HG02588 (cell line): ENCODE results near the gene ADAMTS4.
A peak's percentile ranks its signal among the peaks of the same experiment; 100 is the strongest.

Experiments
- ATAC-seq: cut with Tn5 transposase; IDR thresholded peaks from one replicate; pipeline ENCODE4 v1.9.1; 2021; ENCODE audit warnings: mild to moderate bottlenecking, moderate library complexity; ENCODE audit not compliant: unreplicated experiment

The ADAMTS4 gene

GRCh38 chr1:161222175-161223019 lies 23.5 kb upstream of the ADAMTS4 start:
- no peak for ATAC-seq

DNA sequence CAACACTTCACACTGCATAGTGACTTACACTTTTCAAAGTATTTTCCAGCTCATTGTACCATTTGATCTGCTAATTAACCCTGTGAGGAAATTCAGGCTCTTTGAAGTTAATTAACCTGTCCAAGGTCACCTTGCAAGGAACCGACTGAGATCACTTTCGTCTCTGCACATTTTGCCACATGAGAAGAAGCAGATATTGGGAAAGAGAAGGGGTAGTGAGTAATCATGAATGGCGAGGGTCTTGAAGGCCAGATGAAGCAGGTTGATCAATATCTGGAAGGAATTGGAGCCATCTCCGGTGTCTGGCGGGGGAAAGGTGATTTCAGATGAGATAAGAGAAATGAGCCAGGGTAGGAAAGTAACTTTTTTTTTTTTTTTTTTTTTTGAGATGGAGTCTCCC lies 21.1 kb upstream of the ADAMTS4 start:
- ATAC-seq = no peak

- ATAC-seq = no peak
Measured at GRCh38 chr1:161219078-161219892, 20.4 kb upstream of the ADAMTS4 start.

DNA sequence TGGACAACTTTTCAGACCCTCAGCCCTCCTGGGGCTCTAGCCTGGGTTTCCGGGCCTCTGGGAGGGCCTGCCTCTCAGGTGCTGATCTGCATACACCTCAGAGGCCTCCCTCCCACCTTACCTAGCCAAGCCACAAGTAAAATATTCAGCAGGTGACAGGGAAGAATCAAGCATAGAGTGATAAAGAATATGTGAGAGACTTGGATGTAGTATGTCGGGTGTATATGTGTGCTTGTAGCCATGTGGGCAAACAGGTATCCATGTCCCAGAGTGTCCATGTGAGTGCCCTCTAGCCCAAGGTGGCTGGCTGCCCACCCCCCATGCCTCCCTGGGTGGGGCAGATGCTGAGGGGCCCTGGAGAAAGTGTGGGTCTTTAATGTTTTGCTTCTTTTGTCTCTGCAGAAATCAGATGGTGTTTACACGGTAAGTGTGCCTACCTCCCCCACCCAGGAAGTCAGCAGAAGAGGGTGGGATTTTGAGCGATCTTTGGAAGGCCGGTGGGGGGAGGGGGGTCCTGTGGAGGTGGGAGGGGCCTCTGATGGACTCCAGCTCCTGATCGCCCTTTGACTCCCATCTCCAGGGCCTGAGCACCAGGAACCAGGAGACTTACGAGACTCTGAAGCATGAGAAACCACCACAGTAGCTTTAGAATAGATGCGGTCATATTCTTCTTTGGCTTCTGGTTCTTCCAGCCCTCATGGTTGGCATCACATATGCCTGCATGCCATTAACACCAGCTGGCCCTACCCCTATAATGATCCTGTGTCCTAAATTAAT lies 19.6 kb upstream of the ADAMTS4 start:
- ATAC-seq = no peak

DNA sequence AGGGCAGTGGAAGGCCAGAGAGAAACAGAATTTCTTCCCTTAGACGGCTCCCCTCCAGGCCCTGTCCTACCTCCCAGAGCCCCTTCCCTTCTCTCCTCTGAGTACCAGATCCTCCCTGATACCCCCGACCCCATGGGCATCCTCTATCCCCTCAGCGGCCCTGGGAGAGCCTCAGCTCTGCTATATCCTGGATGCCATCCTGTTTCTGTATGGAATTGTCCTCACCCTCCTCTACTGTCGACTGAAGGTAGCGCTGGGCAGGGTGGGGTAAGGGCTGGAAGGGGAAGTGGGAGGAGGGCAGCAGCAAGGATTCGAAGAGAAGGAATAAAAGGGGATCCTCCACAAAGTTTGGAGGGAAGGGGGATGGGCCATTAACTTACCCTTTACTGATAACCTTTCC lies 19.0 kb upstream of the ADAMTS4 start:
- no peak for ATAC-seq

DNA sequence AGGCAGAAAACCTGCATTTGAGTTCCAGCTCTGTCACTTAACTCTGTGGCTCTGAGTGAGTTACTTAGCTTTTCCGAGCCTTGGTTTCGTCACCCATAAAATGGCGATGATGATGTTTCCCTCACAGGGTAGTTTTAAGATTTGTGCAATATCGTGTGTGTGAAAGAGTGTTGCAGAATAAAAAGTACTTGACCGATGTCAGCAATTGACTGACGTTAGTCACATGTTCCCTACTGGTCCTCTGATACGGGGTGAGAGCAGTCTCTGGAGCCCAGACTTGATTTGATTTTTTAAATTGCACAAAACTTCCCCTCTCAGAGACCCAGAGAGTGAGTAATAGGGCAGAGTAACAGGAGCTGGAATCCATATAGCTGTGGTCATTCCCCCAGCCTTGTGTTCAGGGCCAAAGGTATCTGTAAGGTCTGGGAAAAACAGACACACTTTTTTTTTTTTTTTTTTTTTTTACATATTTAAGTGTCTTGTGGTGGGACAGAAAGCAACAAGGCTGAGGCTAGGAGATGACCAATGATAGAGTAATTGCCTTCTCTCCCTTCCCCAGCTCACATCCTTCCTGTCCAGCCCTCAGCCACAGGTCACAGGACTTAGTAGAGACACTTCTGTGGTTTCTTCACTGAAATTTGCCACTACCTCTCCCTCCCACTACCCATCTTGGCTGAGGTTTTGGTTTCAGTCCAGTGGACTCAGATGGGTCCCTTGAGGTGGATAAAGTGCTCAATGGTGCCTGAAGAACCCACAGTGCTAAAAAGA lies 18.3 kb upstream of the ADAMTS4 start:
- ATAC-seq = peak; percentile 67

DNA sequence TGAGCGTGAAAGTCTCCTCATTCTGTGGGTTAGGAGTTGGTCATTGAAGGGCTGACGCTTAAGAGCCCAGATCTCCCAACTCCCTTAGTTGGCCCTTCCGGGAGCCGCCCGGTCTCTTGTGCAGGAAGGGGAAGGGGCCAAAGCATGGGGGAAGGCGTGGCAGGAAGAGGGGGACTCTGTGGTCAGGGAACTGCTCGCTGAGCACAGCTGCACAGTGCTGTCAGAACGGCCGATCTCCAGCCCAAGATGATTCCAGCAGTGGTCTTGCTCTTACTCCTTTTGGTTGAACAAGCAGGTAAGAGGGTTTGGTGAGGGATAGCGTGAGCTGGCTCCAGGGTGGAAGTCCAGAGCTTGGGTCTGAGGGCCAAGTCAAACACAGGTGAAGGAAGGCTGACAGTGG lies 16.2 kb upstream of the ADAMTS4 start, which contains the start of gene FCER1G:
Gene FCER1G (plus strand): TSS at position 220 of the 400 bp plus-strand sequence. CDS start 27 bp downstream, at position 247.
- no peak for ATAC-seq

GRCh38 chr1:161214369-161214768 lies 15.5 kb upstream of the ADAMTS4 start:
- no peak for ATAC-seq

DNA sequence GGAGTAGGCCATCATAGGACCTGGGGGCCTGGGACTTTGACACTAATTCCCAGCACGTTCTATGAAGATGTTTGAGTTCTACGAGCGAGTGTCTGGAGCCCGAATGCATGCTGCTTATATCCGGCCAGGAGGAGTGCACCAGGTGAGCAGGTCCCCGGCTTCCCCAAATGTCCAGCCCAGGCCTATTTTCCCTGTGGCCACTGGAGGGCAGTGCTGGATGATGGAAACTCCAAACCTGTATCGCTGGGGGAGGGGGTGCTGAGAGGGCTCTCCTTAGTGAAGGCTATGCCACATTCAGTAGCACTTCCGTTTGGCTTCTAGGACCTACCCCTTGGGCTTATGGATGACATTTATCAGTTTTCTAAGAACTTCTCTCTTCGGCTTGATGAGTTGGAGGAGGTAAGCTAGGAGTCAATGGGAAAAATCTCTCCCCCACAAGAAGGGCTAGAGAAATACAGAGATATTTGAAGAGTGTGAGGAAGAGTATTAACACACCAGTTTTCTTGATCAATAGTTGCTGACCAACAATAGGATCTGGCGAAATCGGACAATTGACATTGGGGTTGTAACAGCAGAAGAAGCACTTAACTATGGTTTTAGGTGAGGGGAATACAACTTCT lies 11.0 kb upstream of the ADAMTS4 start:
- ATAC-seq = no peak

GRCh38 chr1:161207173-161207572 lies 8.3 kb upstream of the ADAMTS4 start:
- ATAC-seq = no peak

- ATAC-seq = no peak
Measured at GRCh38 chr1:161206411-161207140, 7.7 kb upstream of the ADAMTS4 start.

- peak; percentile 92 for ATAC-seq
Measured at GRCh38 chr1:161201836-161202712, 3.2 kb upstream of the ADAMTS4 start, which contains the start of gene NDUFS2. NDUFS2 (plus strand) TSS chr1:161202367; CDS start chr1:161202386, 19 bp downstream.

DNA sequence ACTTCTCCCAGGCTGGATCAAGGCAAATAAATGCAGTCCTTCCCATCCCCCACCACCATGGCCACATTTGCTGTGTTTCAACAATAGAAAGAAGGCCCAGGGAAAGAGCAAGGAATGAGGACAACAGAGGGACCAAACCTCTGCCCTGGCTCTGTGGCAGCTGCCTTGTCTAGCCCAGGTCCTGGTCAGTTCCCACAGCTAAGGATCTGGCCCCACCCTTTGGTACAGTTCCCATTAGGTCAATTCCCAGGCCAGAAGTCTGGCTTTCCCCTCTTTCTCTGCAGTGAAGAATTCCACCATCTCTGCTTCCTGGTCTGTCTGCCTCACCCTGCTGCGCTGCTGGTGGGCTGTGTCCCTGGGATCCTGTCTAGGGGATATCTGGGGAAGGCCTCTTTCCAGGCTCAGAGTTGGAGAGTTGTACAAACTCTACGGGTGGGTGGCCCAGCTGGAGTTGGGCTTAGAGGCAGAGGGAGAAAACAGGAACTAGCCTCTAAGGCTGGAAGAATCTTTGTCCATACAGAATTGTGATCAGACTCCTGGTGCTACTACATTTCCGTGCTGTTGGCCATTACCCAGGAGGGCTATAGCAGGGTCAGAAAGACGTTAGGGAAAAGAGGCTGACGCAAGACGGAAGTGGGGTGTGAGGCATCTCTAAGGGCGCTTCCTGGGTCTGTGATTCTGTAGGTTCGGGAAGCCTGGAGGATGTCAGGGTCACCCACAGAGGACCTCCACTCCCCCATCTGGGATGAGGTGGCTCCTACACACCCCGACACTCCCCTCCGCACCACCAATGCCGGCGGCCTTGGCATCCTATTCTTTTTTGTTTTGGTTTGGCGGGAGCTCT lies 2.4 kb upstream of the ADAMTS4 start:
- ATAC-seq = no peak

GRCh38 chr1:161200421-161200991 lies 1.7 kb upstream of the ADAMTS4 start:
- no peak for ATAC-seq

DNA sequence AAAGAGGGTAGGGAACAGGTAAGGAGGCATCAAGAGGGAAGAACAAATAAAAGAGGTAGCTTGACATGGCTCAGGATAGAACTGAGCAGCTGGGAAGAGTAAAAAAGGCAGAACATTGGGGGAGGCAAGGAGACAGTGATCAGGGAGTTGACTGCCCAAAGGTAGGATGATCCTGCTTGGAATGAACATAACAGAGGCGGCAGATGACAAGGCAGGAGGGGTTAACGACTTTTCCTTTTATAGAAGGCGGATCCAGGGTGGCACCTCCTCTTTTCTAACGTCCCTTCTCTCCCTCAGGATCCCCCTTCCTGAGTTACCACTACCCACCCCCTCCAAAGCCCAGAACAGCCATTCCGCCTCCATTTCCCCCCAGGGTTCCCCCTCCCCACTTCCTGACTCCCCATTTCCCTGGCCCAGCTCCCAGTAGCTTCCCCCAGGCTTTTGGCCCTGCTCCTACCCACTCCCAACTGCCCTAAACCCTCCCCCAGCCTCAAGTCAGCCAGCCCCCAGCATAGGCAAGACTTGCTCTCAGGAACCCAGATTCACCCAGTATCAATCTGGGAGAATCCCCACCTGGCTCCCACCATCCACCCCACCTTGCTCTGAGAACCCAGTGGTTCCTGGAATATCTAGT lies 769 bp upstream of the ADAMTS4 start:
- no peak for ATAC-seq

GRCh38 chr1:161198194-161198896 lies 509 bp downstream of the ADAMTS4 start:
- no peak for ATAC-seq
